Mucosa of gallbladder (tissue), 1 donor: ENCODE results near the gene SWT1. TPM values are rescaled to one million over a fixed set of nuclear protein-coding genes. Genes with fewer than 3 reads are reported as not detected.
A peak's percentile ranks its signal among the peaks of the same experiment; 100 is the strongest.

ENCODE experiments used
- DNase-seq: peaks from one replicate; pipeline ENCODE4 v3.0.0-alpha.2; 2020; ENCODE audit warnings: low spot score
- total RNA-seq: library from RNA; stranded (reverse); gene quantifications from one replicate; pipeline ENCODE4 v1.2.1, GENCODE V29; 2021
- donor health status: DM: no; HTN: no; CAD: no.

Gene SWT1
- total RNA-seq, 1 donor from 2014 or later, result 5.6 TPM

DNA sequence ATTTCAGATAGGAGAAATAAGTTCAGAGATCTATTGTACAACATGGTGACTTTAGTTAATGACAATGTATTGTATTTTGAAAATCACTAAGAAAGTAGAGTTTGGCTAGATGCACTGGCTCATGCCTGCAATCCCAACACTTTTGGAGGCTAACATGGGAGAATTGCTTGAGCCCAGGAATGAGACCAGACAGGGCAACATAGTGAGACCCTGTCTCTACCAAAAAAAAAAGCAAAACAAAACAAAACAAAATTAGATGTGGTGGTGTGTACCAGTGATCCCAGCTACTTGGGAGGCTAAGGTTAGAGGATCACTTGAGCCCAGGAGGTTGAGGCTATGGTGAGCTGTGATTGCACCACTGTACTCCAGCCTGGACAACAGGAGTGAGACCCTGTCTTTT lies 132.9 kb downstream of the SWT1 start:
- DNase-seq, result no peak

DNA sequence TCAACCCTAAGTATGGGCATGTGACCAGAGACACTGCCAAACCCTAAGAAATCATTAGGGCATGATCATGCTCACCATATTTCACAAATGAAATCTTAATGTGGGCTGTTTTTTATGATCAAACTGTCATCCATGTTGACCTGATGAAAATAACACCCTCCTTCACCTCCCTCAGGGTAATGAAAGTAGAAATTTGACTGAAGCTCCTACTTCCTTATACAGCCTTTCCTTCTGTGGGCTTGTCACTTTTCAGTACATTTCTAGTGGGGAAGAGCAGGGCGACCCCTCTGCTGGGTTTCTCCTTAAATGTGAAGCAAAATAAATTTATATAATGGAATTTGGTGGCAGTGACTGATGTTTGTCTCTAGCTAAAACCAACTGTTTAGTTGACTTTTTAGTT lies 134.2 kb downstream of the SWT1 start:
- DNase-seq, result no peak

GRCh38 chr1:185291652-185292051 lies 134.7 kb downstream of the SWT1 start:
- no peak for DNase-seq

GRCh38 chr1:185292237-185292636 lies 135.3 kb downstream of the SWT1 start:
- DNase-seq, result no peak

DNA sequence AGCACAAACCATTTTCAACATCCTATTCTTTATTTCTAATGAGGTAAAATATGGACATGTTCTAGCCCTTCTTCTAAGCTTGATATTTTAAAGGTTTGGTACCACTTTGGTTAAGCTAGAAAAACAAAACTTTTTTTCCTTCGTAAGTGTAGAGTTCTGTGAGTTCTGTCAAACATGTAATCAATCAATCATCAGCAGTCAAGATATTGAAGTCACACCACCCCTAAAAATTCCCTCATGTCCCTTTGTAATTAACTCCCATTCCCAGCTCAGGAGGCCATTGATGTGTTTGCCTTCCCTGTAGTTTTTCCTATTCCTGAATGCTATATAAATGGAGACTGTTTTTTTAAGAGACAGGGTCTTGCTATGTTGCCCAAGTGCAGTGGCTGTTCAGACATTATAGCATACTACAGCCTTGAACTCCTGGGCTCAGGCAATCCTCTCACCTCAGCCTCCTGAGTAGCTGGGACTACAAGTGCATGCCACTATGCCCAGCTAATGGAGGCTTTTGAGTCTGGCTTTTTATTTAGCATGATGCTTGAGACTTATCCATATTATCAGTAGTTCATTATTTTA lies 137.1 kb downstream of the SWT1 start:
- no peak for DNase-seq

DNA sequence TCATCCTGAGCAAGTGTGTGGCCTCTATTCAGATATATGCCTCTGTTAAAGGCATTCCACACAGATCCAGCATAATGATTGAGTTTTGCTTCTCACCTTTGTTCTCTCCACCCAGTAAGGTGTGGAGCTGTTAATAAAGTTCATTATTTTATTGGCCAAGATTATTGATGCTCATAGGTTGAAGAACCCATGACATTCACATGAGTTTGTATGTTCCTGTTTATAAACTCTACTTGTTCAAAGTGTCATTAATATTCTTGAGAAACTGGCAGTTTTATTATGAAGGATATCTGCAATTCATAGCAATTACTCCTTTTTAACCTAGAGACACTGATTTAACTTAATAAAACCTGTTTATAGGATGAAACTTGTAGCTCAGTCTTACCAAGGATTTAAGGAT lies 138.1 kb downstream of the SWT1 start:
- DNase-seq, result no peak

DNA sequence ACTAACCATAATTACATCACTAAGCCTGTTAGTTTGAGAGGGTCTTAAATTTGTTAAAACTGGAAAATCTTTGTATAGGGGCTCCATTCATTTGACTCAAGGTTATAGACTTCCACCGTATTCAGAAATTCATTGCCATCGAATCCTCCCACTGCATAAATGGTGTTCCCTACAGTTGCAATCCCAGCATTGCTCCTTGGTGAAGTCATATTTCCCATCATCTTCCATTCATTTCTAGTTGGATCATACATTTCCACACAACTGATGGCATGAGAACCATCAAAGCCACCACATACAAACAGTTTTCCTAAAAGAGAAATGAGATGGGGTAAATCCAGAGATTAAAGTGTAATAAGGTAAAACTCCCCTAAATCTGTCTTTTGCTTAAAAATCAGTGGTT lies 141.0 kb downstream of the SWT1 start:
- DNase-seq, result no peak

GRCh38 chr1:185300152-185300551 lies 143.2 kb downstream of the SWT1 start:
- no peak for DNase-seq

DNA sequence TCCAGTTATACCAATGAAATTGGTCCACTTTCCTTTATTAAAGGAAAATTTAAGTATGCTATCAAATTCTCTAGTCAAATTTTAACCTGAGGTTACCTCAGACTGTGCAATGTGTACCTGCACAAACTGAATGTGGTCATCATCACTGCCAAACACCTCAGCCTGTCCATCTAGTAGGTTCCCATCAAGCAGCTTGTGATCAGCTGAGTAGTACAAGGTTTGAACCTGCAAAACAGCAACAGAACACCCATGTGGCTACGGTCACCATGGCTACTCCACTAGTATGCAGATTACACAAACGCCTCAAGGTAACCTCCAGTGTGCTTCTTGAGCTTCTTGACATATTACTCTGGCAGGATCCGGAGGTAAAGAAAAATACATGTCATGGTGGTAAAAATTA lies 148.5 kb downstream of the SWT1 start:
- no peak for DNase-seq

DNA sequence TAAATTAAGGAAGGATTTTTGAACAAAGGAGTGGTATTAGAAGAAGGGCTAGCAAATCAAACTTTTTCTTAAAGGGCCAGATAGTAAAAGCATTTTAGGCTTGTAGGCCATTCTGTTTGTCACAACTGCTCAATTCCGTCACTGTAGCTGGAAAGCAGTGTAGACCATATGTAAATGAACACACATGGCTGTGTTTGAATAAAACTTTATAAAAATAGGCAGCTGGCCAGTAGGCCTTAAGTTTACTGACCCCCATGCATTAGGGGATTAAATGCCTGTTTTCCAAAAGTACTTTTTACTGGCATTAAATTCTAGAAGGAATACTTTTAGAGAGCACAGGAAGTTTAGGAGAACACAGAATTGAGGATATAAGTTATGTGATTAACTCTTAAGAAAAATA lies 151.2 kb downstream of the SWT1 start:
- DNase-seq, result no peak

DNA sequence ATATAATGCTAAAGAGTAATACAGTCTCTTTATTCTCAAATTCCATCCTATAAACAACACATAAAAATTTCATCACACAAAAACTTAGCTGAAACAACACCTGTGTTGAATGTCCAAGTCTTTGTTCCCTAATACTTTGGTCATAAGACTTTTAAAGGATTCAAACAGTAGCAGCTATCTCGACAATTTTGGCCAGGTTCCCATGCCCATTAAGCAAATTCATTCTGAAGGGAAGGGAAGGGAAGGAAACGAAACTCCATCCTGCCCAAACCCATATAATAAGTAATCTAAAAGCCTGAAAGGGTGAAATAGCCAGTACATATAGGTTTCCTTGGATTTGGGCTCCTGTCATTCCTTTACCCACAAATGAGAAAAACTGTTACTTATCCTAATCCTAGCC lies 152.6 kb downstream of the SWT1 start:
- no peak for DNase-seq

DNA sequence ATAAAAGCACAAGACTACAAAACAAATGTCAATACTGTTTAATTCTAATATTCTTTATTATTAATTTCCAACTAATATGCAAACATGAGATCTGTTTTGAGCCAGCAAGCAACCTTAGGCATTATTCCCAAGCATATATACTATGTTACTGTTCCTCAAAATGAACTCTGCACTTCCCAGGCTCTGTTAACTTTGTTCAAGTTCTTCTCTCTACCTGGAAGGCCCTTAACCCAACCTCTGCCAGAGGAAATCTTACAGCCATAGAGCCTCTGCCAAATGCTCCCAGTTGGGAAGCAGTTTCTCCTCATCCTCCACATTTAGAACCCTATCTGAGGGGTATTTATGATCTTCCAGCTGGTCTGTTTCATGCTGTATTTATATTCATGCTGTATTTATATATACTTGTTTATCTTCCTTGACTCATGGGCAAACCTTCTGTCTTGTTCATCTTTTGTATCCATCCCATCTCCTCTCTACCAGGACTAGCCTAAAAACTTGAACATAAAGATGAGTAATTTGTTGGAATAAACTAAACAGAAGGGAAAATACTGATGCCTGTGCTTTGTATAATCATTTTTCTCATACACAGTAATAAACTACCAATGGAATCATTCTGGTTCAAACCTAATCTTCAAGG lies 154.7 kb downstream of the SWT1 start:
- DNase-seq, result no peak

GRCh38 chr1:185312361-185313138 lies 155.6 kb downstream of the SWT1 start:
- DNase-seq, result no peak

GRCh38 chr1:185314411-185314810 lies 157.4 kb downstream of the SWT1 start:
- DNase-seq, result no peak

- peak; percentile 53 for DNase-seq
Observed at GRCh38 chr1:185315445-185316071, 158.6 kb downstream of the SWT1 start.

DNA sequence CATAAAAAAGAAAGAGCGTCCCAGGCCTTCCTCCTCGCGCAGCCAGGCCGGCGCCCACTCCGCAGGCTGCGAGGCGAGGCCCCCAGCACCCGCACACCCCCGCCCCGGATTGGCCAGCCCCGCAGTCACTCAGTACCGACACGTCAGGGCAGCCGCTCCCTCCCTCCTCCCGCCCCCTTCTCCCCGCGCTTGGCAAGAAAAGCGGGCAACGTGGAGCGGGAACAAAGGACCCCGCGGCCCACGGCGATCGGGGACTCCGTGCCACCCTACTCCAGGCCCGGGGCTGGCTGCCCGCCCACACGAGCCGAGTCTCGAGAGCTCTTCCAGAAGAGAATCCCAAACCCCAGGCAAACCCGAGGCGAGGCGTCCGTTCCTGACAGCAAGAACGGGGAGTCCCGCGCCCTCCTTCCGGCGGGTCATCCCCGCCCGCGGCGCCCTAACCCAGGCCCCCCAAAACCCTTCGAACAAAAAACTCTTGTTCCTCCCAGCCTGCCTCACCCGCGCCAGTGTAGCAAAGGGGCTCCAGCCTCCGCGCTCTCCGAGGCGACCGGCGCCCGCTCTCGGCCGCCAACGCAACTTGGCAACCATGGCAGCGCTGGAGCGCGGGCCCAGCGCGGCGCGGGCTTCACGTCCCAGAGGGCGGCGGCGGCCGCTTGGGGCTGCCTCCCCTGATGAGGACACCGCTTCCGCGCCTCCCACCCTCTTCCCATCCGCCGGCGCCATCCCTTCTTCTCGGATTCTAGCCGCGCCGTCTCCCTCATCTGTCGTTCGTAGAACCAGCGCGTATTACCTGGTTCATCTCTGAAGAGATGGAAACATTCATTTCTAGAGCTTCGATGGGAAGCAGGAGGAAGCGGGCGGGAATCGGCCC lies 159.4 kb downstream of the SWT1 start:
- DNase-seq, result peak; percentile 94

DNA sequence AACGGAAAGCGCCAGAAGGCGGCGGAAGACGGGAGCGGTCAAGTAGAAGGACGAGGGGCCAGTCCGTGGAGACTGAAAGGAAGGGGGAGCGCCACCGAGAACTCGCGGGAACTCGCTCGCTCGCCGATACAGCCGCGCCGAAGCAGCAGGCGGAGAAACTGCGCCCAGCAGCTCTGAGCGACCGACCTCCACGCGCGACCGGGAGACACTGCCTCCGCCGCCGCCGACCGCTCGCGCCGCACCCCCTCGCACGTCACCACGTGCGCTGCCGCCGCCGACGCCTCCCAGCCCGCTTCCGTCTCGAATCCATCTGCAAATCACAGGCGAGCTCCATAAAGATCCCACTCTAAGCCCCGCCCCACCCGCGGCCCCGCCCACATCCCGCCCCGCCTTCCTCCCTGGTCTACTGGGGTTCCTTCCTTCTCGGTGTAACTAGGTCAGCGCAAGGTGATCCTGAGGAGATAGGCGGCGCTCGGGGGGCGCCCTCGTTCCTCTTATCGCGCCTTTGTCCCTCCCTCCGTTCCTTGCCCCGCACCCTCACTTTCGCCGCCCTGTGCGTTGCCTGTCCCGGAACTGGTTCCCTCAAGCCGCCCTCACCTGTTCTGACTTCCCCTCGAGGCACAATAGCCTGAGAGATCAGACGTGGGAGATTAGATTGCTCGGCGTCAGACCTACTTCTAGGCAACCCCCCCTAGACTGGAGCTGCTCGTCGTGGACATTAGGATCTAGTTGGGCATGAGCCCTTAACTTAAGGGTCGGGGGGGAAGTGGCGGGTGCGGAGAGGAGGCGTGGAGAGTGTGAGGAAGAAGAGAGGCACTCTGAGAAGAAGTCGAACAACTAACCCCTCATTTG lies 160.3 kb downstream of the SWT1 start, which contains the start of gene IVNS1ABP:
Gene IVNS1ABP, minus strand, starts transcription at position 210 of the 852 bp plus-strand sequence. CDS start 7,750 bp downstream, outside the sequence.
- DNase-seq, result peak; percentile 97

DNA sequence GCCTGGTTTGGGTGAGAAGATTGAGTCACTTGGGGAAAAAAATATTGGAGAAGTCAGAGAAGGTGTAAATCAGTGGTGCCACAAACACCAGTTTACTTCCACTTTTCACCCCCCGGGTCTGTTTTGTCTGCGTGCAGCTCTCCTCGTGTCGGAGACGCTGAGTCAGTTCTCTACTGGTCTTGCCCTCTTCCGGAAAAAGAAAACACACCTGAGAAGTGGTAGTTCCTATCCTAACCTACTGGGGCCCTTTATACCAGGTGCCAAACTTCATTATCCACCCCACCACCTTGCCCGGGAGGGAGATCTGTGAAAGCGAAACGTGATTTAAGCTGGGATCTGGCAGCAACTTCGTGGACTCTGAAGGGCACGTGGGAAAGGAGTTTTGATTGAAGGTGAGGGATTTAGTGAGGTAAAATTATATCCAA lies 160.9 kb downstream of the SWT1 start:
- peak; percentile 46 for DNase-seq

- DNase-seq, result no peak
Observed at GRCh38 chr1:185318431-185319138, 161.6 kb downstream of the SWT1 start.

DNA sequence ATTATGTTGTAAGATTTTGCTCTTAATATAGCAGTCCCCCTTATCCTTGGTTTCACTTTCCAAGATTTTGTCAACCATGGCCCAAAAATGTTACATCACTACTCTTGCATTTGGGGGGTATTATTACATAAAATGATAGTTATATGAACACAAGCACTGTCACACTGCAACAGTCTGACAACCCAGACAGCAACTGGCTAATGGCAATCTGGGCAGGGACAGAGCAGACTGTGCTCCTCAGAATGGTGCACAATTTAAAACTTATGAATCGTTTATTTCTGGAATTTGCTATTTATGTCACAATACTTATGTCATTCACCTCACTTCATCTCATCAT lies 162.1 kb downstream of the SWT1 start:
- DNase-seq, result no peak
